ENCODE measurements around the gene FAM241B. TPM values are rescaled to one million over a fixed set of nuclear protein-coding genes. Genes with fewer than 3 reads are reported as not detected.

FAM241B gene
- total RNA-seq, 1 experiment from 2014 or later: 21.6 TPM

GRCh38 chr10:69632516-69633199, 2.6 kb downstream of the FAM241B start:
- DNase-seq (ENCODE audit: low read depth): no peak
- in situ Hi-C loops (cut with HindIII; ENCODE audit: low pct_unique_long_range_greater_than_20kb, low sequenced_read_pairs): no loop called here

GRCh38 chr10:69633673-69634635, 3.9 kb downstream of the FAM241B start:
- DNase-seq (ENCODE audit: low read depth): no peak
- in situ Hi-C loops (cut with HindIII; ENCODE audit: low pct_unique_long_range_greater_than_20kb, low sequenced_read_pairs): no loop called here

GRCh38 chr10:69634759-69635425, 4.8 kb downstream of the FAM241B start:
- in situ Hi-C loops (cut with HindIII; ENCODE audit: low pct_unique_long_range_greater_than_20kb, low sequenced_read_pairs): no loop called here
- no peak for DNase-seq (ENCODE audit: low read depth)

- DNase-seq (ENCODE audit: low read depth): no peak
- in situ Hi-C loops (cut with HindIII; ENCODE audit: low pct_unique_long_range_greater_than_20kb, low sequenced_read_pairs): no loop called here
These were observed 5.6 kb downstream of the FAM241B start for GRCh38 chr10:69635428-69636272.

- in situ Hi-C loops (cut with HindIII; ENCODE audit: low pct_unique_long_range_greater_than_20kb, low sequenced_read_pairs): no loop called here
- no peak for DNase-seq (ENCODE audit: low read depth)
These were observed 6.2 kb downstream of the FAM241B start for GRCh38 chr10:69636273-69636575.

GRCh38 chr10:69636626-69637605, 6.9 kb downstream of the FAM241B start:
- in situ Hi-C loops (cut with HindIII; ENCODE audit: low pct_unique_long_range_greater_than_20kb, low sequenced_read_pairs): no loop called here
- DNase-seq (ENCODE audit: low read depth): no peak

- in situ Hi-C loops (cut with HindIII; ENCODE audit: low pct_unique_long_range_greater_than_20kb, low sequenced_read_pairs): no loop called here
- no peak for DNase-seq (ENCODE audit: low read depth)
These were observed 8.6 kb downstream of the FAM241B start for GRCh38 chr10:69638642-69639041.

- in situ Hi-C loops (cut with HindIII; ENCODE audit: low pct_unique_long_range_greater_than_20kb, low sequenced_read_pairs): no loop called here
- DNase-seq (ENCODE audit: low read depth): peak; percentile 44
These were observed 9.5 kb downstream of the FAM241B start for GRCh38 chr10:69639291-69640195.

- in situ Hi-C loops (cut with HindIII; ENCODE audit: low pct_unique_long_range_greater_than_20kb, low sequenced_read_pairs): no loop called here
- DNase-seq (ENCODE audit: low read depth): no peak
These were observed 10.3 kb downstream of the FAM241B start for GRCh38 chr10:69640196-69640980.

GRCh38 chr10:69641261-69641980, 11.4 kb downstream of the FAM241B start:
- in situ Hi-C loops (cut with HindIII; ENCODE audit: low pct_unique_long_range_greater_than_20kb, low sequenced_read_pairs): no loop called here

GRCh38 chr10:69642747-69643146, 12.7 kb downstream of the FAM241B start:
- no peak for DNase-seq (ENCODE audit: low read depth)
- in situ Hi-C loops (cut with HindIII; ENCODE audit: low pct_unique_long_range_greater_than_20kb, low sequenced_read_pairs): no loop called here

More at GRCh38 chr10:69641261-69641980, 11.4 kb downstream of the FAM241B start:
- peak; percentile 43 for DNase-seq (ENCODE audit: low read depth)

- in situ Hi-C loops (cut with HindIII; ENCODE audit: low pct_unique_long_range_greater_than_20kb, low sequenced_read_pairs): no loop called here
- no peak for DNase-seq (ENCODE audit: low read depth)
These were observed 14.0 kb downstream of the FAM241B start for GRCh38 chr10:69643779-69644657.

GRCh38 chr10:69644658-69645295, 14.7 kb downstream of the FAM241B start:
- in situ Hi-C loops (cut with HindIII; ENCODE audit: low pct_unique_long_range_greater_than_20kb, low sequenced_read_pairs): no loop called here
- DNase-seq (ENCODE audit: low read depth): peak; percentile 35
